Spleen (tissue), 7 donors: ENCODE measurements around the gene ZNF77.

Experiments used
- CTCF ChIP-seq, 11 experiments: fragments of 200-600 bp in 7 of 11; fragments of 450-650 bp in 4 of 11; sonication (generic) in 4 of 11; IDR thresholded peaks in 8 of 11; conservative IDR thresholded peaks in 3 of 11; 1 replicate in 7 of 11; 2 replicates in 4 of 11; pipeline versions ENCODE4 v1.4.0 to v1.8.0; 2016 to 2021; ENCODE audit warnings: antibody characterized with exemption in 11 of 11, inconsistent platforms in 4 of 11, mild to moderate bottlenecking in 1 of 11
- POLR2A ChIP-seq, 3 donors: fragments of 450-650 bp; IDR thresholded peaks; one replicate each; pipeline ENCODE4 v1.5.1; 2017; ENCODE audit warnings: antibody characterized with exemption in 3 of 3, mild to moderate bottlenecking in 1 of 3
- POLR2AphosphoS5 ChIP-seq, 3 donors: sonication (generic); formaldehyde crosslinking; IDR thresholded peaks; one replicate each; pipeline ENCODE4 v1.5.1; 2017; ENCODE audit warnings: antibody characterized with exemption in 3 of 3
- donor health status: DM: no; HTN: no; CAD: no; lungs with moderate emphysema.
- donor health status: DM: no; HTN: no; CAD: no.
- donor health status: DM: no; HTN: no; CAD: no.

- no peak for TF ChIP-seq CTCF (IDR thresholded peaks at IDR 0.05 in 8 of 11, conservative IDR thresholded peaks at IDR 0.05 in 3 of 11)
- no peak for TF ChIP-seq POLR2A (IDR thresholded peaks at IDR 0.05)
- TF ChIP-seq POLR2AphosphoS5 (IDR thresholded peaks at IDR 0.05), result no peak
These were observed 1.7 kb downstream of the ZNF77 start for GRCh38 chr19:2942928-2943640.
